ENCODE results near the gene XPNPEP1.

The XPNPEP1 gene

GRCh38 chr10:109969760-109970346 lies 46.5 kb upstream of the XPNPEP1 start:
- Histone ChIP-seq H4K20me1 (ENCODE audit: insufficient read depth, low read length) (no peaks in the 10 kb centered on the region), H3K9me3 (ENCODE audit: low read length) (no peaks in the 10 kb centered on the region), H3K27me3 (ENCODE audit: insufficient read depth, low read length) (peaks cover 6% of the 10 kb centered on the region; the same call in 1 of the 2 replicates), H3K9ac (ENCODE audit: low read length) (no peak overlapping the region), H3K36me3 (ENCODE audit: insufficient read depth, low read length) (no peaks in the 10 kb centered on the region), H3K4me2 (ENCODE audit: low read length) (no peak overlapping the region), H2AFZ (ENCODE audit: low read length) (no peak overlapping the region), H3K79me2 (ENCODE audit: insufficient read depth, low read length) (no peaks in the 10 kb centered on the region), H3K9me2 (ENCODE audit: low read depth, low read length) (no peaks in the 10 kb centered on the region), H3K4me3 (ENCODE audit: low read depth, low read length, poor library complexity, severe bottlenecking) (no peak overlapping the region), H3K27ac (ENCODE audit: low read depth, low read length, poor library complexity, severe bottlenecking) (no peak overlapping the region), H3K4me1 (ENCODE audit: insufficient read depth, low read length, severe bottlenecking) (no peaks in the 10 kb centered on the region), H3F3A (ENCODE audit: insufficient read depth, low read length) (no peaks in the 10 kb centered on the region)
- TF ChIP-seq CTCF (IDR thresholded peaks at IDR 0.05; ENCODE audit: low read length): no peak
- TF ChIP-seq EZH2 (IDR thresholded peaks at IDR 0.05; ENCODE audit: borderline replicate concordance, low read length): no peak

GRCh38 chr10:109968953-109969759 lies 45.8 kb upstream of the XPNPEP1 start:
- H3K9me3 ChIP-seq (ENCODE audit: low read length): no peaks in the 10 kb centered on the region
- no peaks in the 10 kb centered on the region for H3K36me3 ChIP-seq (ENCODE audit: insufficient read depth, low read length)
- H3K4me3 ChIP-seq (ENCODE audit: low read depth, low read length, poor library complexity, severe bottlenecking): no peak overlapping the region
- TF ChIP-seq EZH2 (IDR thresholded peaks at IDR 0.05; ENCODE audit: borderline replicate concordance, low read length) (no peak), CTCF (IDR thresholded peaks at IDR 0.05; ENCODE audit: low read length) (no peak)
- H3F3A ChIP-seq (ENCODE audit: insufficient read depth, low read length): no peaks in the 10 kb centered on the region
- no peaks in the 10 kb centered on the region for H3K4me1 ChIP-seq (ENCODE audit: insufficient read depth, low read length, severe bottlenecking)
- peaks cover 6% of the 10 kb centered on the region; the same call in 1 of the 2 replicates for H3K27me3 ChIP-seq (ENCODE audit: insufficient read depth, low read length)
- no peak overlapping the region for H3K27ac ChIP-seq (ENCODE audit: low read depth, low read length, poor library complexity, severe bottlenecking)
- no peaks in the 10 kb centered on the region for H4K20me1 ChIP-seq (ENCODE audit: insufficient read depth, low read length)
- no peaks in the 10 kb centered on the region for H3K79me2 ChIP-seq (ENCODE audit: insufficient read depth, low read length)
- H3K9ac ChIP-seq (ENCODE audit: low read length): no peak overlapping the region
- no peaks in the 10 kb centered on the region for H3K9me2 ChIP-seq (ENCODE audit: low read depth, low read length)
- H3K4me2 ChIP-seq (ENCODE audit: low read length): no peak overlapping the region
- H2AFZ ChIP-seq (ENCODE audit: low read length): no peak overlapping the region

GRCh38 chr10:109967739-109968088 lies 44.4 kb upstream of the XPNPEP1 start:
- Histone ChIP-seq H3K79me2 (ENCODE audit: insufficient read depth, low read length) (no peaks in the 10 kb centered on the region), H3K9me3 (ENCODE audit: low read length) (no peaks in the 10 kb centered on the region), H3K4me1 (ENCODE audit: insufficient read depth, low read length, severe bottlenecking) (no peaks in the 10 kb centered on the region), H3K9me2 (ENCODE audit: low read depth, low read length) (no peaks in the 10 kb centered on the region), H4K20me1 (ENCODE audit: insufficient read depth, low read length) (no peaks in the 10 kb centered on the region), H3K9ac (ENCODE audit: low read length) (no peak overlapping the region), H3K36me3 (ENCODE audit: insufficient read depth, low read length) (no peaks in the 10 kb centered on the region), H3K4me3 (ENCODE audit: low read depth, low read length, poor library complexity, severe bottlenecking) (no peak overlapping the region), H3K4me2 (ENCODE audit: low read length) (no peak overlapping the region), H3K27me3 (ENCODE audit: insufficient read depth, low read length) (peaks cover 6% of the 10 kb centered on the region; the same call in 1 of the 2 replicates), H3K27ac (ENCODE audit: low read depth, low read length, poor library complexity, severe bottlenecking) (no peak overlapping the region), H2AFZ (ENCODE audit: low read length) (no peak overlapping the region), H3F3A (ENCODE audit: insufficient read depth, low read length) (no peaks in the 10 kb centered on the region)
- TF ChIP-seq CTCF (IDR thresholded peaks at IDR 0.05; ENCODE audit: low read length) (no peak), EZH2 (IDR thresholded peaks at IDR 0.05; ENCODE audit: borderline replicate concordance, low read length) (no peak)

Measured in OCI-LY1 (cell line).